ENCODE data around the gene SOCS6. TPM values are rescaled to one million over a fixed set of nuclear protein-coding genes. Genes with fewer than 3 reads are reported as not detected.
A peak's percentile ranks its signal among the peaks of the same experiment; 100 is the strongest.

Gene SOCS6
- total and polyA plus RNA-seq, 2 experiments from 2014 or later, result 14.4 to 35.3 TPM

GRCh38 chr18:70374154-70374553 lies 85.3 kb downstream of the SOCS6 start:
- 94% methylated on average over 2 of the region's 2 CpGs for WGBS (ENCODE audit: low lambda C conversion rate, missing lambda C conversion rate)
- no peaks in the 10 kb centered on the region for H3K36me3 ChIP-seq (replicated peaks; ENCODE audit: insufficient read depth, low read depth)
- no peaks in the 10 kb centered on the region for H3K79me2 ChIP-seq
- no peaks in the 10 kb centered on the region for H3K9me3 ChIP-seq (ENCODE audit: low read depth)
- DNase-seq (ENCODE audit: low spot score), result no peak
- no peaks in the 10 kb centered on the region for H4K20me1 ChIP-seq (ENCODE audit: insufficient read depth, poor library complexity, severe bottlenecking)
- no peaks in the 10 kb centered on the region for H3K27me3 ChIP-seq
- no peak overlapping the region for H3K4me3 ChIP-seq
- H3K27ac ChIP-seq, result peak overlapping the region; percentile 82
- H3K4me1 ChIP-seq (ENCODE audit: insufficient read depth), result peaks cover 23% of the 10 kb centered on the region
- no peak for TF ChIP-seq EZH2phosphoT487 (IDR thresholded peaks at IDR 0.05; ENCODE audit: low read depth, severe bottlenecking, unreplicated experiment)
- TF ChIP-seq CTCF (IDR thresholded peaks at IDR 0.05; ENCODE audit: poor library complexity), result no peak
- TF ChIP-seq EZH2 (IDR thresholded peaks at IDR 0.05; ENCODE audit: borderline replicate concordance), result no peak
- H3K9me2 ChIP-seq (replicated peaks; ENCODE audit: insufficient read depth), result no peaks in the 10 kb centered on the region
- H3K4me2 ChIP-seq, result no peak overlapping the region
- H2AFZ ChIP-seq, result no peak overlapping the region

- H3K27ac ChIP-seq, result peak overlapping the region; percentile 98
- H3K9me2 ChIP-seq (replicated peaks; ENCODE audit: insufficient read depth), result no peaks in the 10 kb centered on the region
- H3K4me1 ChIP-seq (ENCODE audit: insufficient read depth), result peaks cover 29% of the 10 kb centered on the region
- no peaks in the 10 kb centered on the region for H3K36me3 ChIP-seq (replicated peaks; ENCODE audit: insufficient read depth, low read depth)
- no peaks in the 10 kb centered on the region for H3K79me2 ChIP-seq
- H3K4me2 ChIP-seq, result peak overlapping the region; percentile 54
- H2AFZ ChIP-seq, result peak overlapping the region; percentile 12
- TF ChIP-seq CTCF (IDR thresholded peaks at IDR 0.05; ENCODE audit: poor library complexity), result no peak
- no peak for TF ChIP-seq EZH2 (IDR thresholded peaks at IDR 0.05; ENCODE audit: borderline replicate concordance)
- TF ChIP-seq EZH2phosphoT487 (IDR thresholded peaks at IDR 0.05; ENCODE audit: low read depth, severe bottlenecking, unreplicated experiment), result no peak
- H3K9me3 ChIP-seq (ENCODE audit: low read depth), result no peaks in the 10 kb centered on the region
- no peak overlapping the region for H3K4me3 ChIP-seq
- no peaks in the 10 kb centered on the region for H3K27me3 ChIP-seq
- no peak for DNase-seq (ENCODE audit: low spot score)
- H4K20me1 ChIP-seq (ENCODE audit: insufficient read depth, poor library complexity, severe bottlenecking), result no peaks in the 10 kb centered on the region
- 89% methylated on average over 15 of the region's 15 CpGs for WGBS (ENCODE audit: low lambda C conversion rate, missing lambda C conversion rate)
These were observed 87.5 kb downstream of the SOCS6 start for GRCh38 chr18:70376137-70376913.

GRCh38 chr18:70376914-70377258 lies 88.0 kb downstream of the SOCS6 start:
- H2AFZ ChIP-seq, result no peak overlapping the region
- no peaks in the 10 kb centered on the region for H3K9me3 ChIP-seq (ENCODE audit: low read depth)
- H3K9me2 ChIP-seq (replicated peaks; ENCODE audit: insufficient read depth), result no peaks in the 10 kb centered on the region
- H3K4me2 ChIP-seq, result peak overlapping the region; percentile 63
- 47% methylated on average over 4 of the region's 4 CpGs for WGBS (ENCODE audit: low lambda C conversion rate, missing lambda C conversion rate)
- DNase-seq (ENCODE audit: low spot score), result peak; percentile 82
- peak overlapping the region; percentile 98 for H3K27ac ChIP-seq
- H3K4me1 ChIP-seq (ENCODE audit: insufficient read depth), result peaks cover 29% of the 10 kb centered on the region
- no peaks in the 10 kb centered on the region for H4K20me1 ChIP-seq (ENCODE audit: insufficient read depth, poor library complexity, severe bottlenecking)
- no peaks in the 10 kb centered on the region for H3K36me3 ChIP-seq (replicated peaks; ENCODE audit: insufficient read depth, low read depth)
- no peaks in the 10 kb centered on the region for H3K79me2 ChIP-seq
- H3K27me3 ChIP-seq, result no peaks in the 10 kb centered on the region
- TF ChIP-seq CTCF (IDR thresholded peaks at IDR 0.05; ENCODE audit: poor library complexity), result no peak
- TF ChIP-seq EZH2phosphoT487 (IDR thresholded peaks at IDR 0.05; ENCODE audit: low read depth, severe bottlenecking, unreplicated experiment), result no peak
- TF ChIP-seq EZH2 (IDR thresholded peaks at IDR 0.05; ENCODE audit: borderline replicate concordance), result no peak
- no peak overlapping the region for H3K4me3 ChIP-seq
